ENCODE results near the gene PGRMC2. TPM values are rescaled to one million over a fixed set of nuclear protein-coding genes. Genes with fewer than 3 reads are reported as not detected.

PGRMC2 gene
- total RNA-seq, 1 experiment from 2014 or later, result 77.6 TPM

DNA sequence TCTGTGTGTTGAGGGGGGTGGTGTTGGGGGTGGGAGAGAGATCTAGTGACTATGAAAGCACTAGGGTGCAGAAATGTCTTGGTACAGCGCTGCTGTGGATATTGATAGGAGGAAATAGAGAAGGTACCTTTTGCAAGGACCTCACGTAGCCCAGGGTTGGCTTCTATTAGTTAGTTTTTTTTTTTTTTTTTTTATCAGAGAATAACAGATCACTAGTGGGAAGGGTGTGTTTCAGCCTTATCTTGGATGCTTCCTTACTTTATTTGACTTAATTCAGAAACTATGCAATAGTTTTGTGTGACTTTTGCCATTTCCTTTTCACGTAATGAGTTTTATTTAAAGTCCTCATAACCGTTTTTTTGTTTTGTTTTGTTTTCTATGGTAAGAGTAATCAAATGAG is 16.4 kb upstream of the PGRMC2 start:
- Mint-ChIP-seq H3K27me3 (ENCODE audit: low read depth) (no peaks in the 10 kb centered on the region), H3K9me3 (no peaks in the 10 kb centered on the region), H3K27ac (peak overlapping the region in 1 of 3 experiments; percentile 31; a peak in 1 of 7 replicates), H3K4me1 (peaks cover 12% of the 10 kb centered on the region in 2 experiments), H3K4me3 (no peak overlapping the region), H3K36me3 (ENCODE audit: insufficient read depth in 1 of 3, low read depth in 3 of 3) (peaks cover 0 to 4% (median 2%) of the 10 kb centered on the region in 3 experiments; a peak in 5 of 7 replicates)
- no peak overlapping the region for H2BK12ac ChIP-seq (ENCODE audit: insufficient read length, low read depth, low read length)
- H3K79me2 ChIP-seq (ENCODE audit: insufficient read depth, low read length), result no peaks in the 10 kb centered on the region
- no peak overlapping the region for H2BK15ac ChIP-seq (ENCODE audit: low read depth, low read length)
- no peak overlapping the region for H2AK5ac ChIP-seq (ENCODE audit: insufficient read length, low read length)
- no peak overlapping the region for H3K14ac ChIP-seq (ENCODE audit: insufficient read depth, low read length)
- H3T11ph ChIP-seq (ENCODE audit: low read length), result no peak overlapping the region
- no peaks in the 10 kb centered on the region for H3K23me2 ChIP-seq (ENCODE audit: insufficient read length, low read depth, low read length, poor library complexity, severe bottlenecking)
- H2BK20ac ChIP-seq (ENCODE audit: low read depth, low read length, poor library complexity, severe bottlenecking), result no peak overlapping the region
- no peaks in the 10 kb centered on the region for H3K27me3 ChIP-seq (ENCODE audit: insufficient read depth, low read length)
- WGBS (ENCODE audit: extremely low coverage, insufficient read length, low lambda C conversion rate), result no CpG with 5 or more reads among the region's 4 CpGs
- no peak overlapping the region for H3K9ac ChIP-seq (ENCODE audit: extremely low read depth, insufficient read length, low read length)
- no peak overlapping the region for H4K5ac ChIP-seq (ENCODE audit: insufficient read length, low read depth, low read length)
- no peak for DNase-seq
- no peaks in the 10 kb centered on the region; the same call in 1 of the 2 replicates for H3K4me1 ChIP-seq (ENCODE audit: insufficient read depth, low read length)
- TF ChIP-seq, protein P1, sequence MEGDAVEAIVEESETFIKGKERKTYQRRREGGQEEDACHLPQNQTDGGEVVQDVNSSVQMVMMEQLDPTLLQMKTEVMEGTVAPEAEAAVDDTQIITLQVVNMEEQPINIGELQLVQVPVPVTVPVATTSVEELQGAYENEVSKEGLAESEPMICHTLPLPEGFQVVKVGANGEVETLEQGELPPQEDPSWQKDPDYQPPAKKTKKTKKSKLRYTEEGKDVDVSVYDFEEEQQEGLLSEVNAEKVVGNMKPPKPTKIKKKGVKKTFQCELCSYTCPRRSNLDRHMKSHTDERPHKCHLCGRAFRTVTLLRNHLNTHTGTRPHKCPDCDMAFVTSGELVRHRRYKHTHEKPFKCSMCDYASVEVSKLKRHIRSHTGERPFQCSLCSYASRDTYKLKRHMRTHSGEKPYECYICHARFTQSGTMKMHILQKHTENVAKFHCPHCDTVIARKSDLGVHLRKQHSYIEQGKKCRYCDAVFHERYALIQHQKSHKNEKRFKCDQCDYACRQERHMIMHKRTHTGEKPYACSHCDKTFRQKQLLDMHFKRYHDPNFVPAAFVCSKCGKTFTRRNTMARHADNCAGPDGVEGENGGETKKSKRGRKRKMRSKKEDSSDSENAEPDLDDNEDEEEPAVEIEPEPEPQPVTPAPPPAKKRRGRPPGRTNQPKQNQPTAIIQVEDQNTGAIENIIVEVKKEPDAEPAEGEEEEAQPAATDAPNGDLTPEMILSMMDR (conservative IDR thresholded peaks at IDR 0.05), result no peak
- H3K27ac ChIP-seq (ENCODE audit: insufficient read length, low read depth, low read length), result no peak overlapping the region
- H3K56ac ChIP-seq (ENCODE audit: insufficient read length, low read depth, low read length), result no peak overlapping the region
- no peak overlapping the region for H4K91ac ChIP-seq (ENCODE audit: insufficient read length, low read depth, low read length)
- no peaks in the 10 kb centered on the region for H4K20me1 ChIP-seq (ENCODE audit: control insufficient read depth, insufficient read depth, insufficient read length)
- no peak overlapping the region for H2BK5ac ChIP-seq (ENCODE audit: insufficient read length, low read length)
- H2BK120ac ChIP-seq (ENCODE audit: low read depth, low read length, poor library complexity, severe bottlenecking), result no peak overlapping the region
- no peak overlapping the region for H3K23ac ChIP-seq (ENCODE audit: insufficient read length, low read depth, low read length)
- H3K9me3 ChIP-seq (ENCODE audit: control insufficient read depth, low read depth, low read length), result no peaks in the 10 kb centered on the region
- no peak overlapping the region for H2AFZ ChIP-seq (ENCODE audit: low read length)
- H3K4ac ChIP-seq (ENCODE audit: low read depth, low read length), result no peak overlapping the region
- no peaks in the 10 kb centered on the region for H3K79me1 ChIP-seq (ENCODE audit: insufficient read depth, low read depth, low read length, poor library complexity, severe bottlenecking)
- H3K18ac ChIP-seq (ENCODE audit: insufficient read length, low read depth, low read length), result no peak overlapping the region
- no peak overlapping the region for H4K8ac ChIP-seq (replicated peaks; ENCODE audit: insufficient read length, low read depth, low read length)
- H3K4me2 ChIP-seq (ENCODE audit: insufficient read depth, insufficient read length, low read length), result no peak overlapping the region
